H1 (cell line): ENCODE results near the gene RHO. TPM values are rescaled to one million over a fixed set of nuclear protein-coding genes. Genes with fewer than 3 reads are reported as not detected.

Experiments used
- CTCF ChIA-PET: fragments of 300-600 bp; sonication (Branson Sonifier 250); formaldehyde crosslinking; loops from one replicate; lab custom pipeline; 2021; ENCODE audit not compliant: partially characterized antibody; lab: Charles Lee
- POLR2A ChIA-PET: fragments of 300-600 bp; sonication (Branson Sonifier 250); formaldehyde crosslinking; loops from one replicate; lab custom pipeline; 2021; ENCODE audit warnings: inconsistent platforms; ENCODE audit not compliant: partially characterized antibody; lab: Charles Lee
- DNase-seq, 2 experiments: peaks; one replicate each; pipeline versions ENCODE4 v3.0.0 to v3.0.0-alpha.2; 2010 to 2022; ENCODE audit warnings: low spot score in 2 of 2, low read depth in 1 of 2, mixed read lengths in 1 of 2
- FAIRE-seq: peaks from 2 replicates; lab custom pipeline; 2011; peaks lifted over from hg19 to GRCh38; lab: Jason Lieb, UNC
- H2AFZ ChIP-seq: 2 replicates; pipeline ENCODE4 v1.8.1; 2012; ENCODE audit warnings: low read length, inconsistent platforms
- H2AK5ac ChIP-seq: 2 replicates; pipeline ENCODE4 v1.6.1; 2013; ENCODE audit warnings: low read depth, low read length
- H2BK120ac ChIP-seq: replicated peaks from 2 replicates; pipeline ENCODE3; 2013; ENCODE audit warnings: low read depth, low read length, inconsistent platforms
- H2BK12ac ChIP-seq: 2 replicates; pipeline ENCODE4 v1.6.1; 2013; ENCODE audit warnings: low read depth, low read length
- H2BK15ac ChIP-seq: 2 replicates; pipeline ENCODE4 v1.6.1; 2013; ENCODE audit warnings: low read length
- H2BK20ac ChIP-seq: 2 replicates; pipeline ENCODE4 v1.6.1; 2013; ENCODE audit warnings: low read length
- H2BK5ac ChIP-seq: 2 replicates; pipeline ENCODE4 v1.6.1; 2013; ENCODE audit warnings: low read depth, low read length
- H3K14ac ChIP-seq: 2 replicates; pipeline ENCODE4 v1.6.1; 2013; ENCODE audit warnings: inconsistent platforms; ENCODE audit not compliant: insufficient read length
- H3K18ac ChIP-seq: 2 replicates; pipeline ENCODE4 v1.6.1; 2013; ENCODE audit warnings: low read length; ENCODE audit errors: extremely low read depth
- H3K23ac ChIP-seq: 2 replicates; pipeline ENCODE4 v1.6.1; 2013; ENCODE audit warnings: inconsistent platforms; ENCODE audit not compliant: insufficient read length
- H3K23me2 ChIP-seq: 2 replicates; pipeline ENCODE4 v1.6.1; 2013; ENCODE audit warnings: low read depth, low read length
- H3K27ac ChIP-seq: 2 replicates; pipeline ENCODE4 v1.6.1; 2011; ENCODE audit warnings: low read depth, low read length, inconsistent platforms
- H3K27me3 ChIP-seq, 4 experiments: replicated peaks in 1 of 4; 1 replicate in 1 of 4; 2 replicates in 3 of 4; pipeline versions ENCODE4 v1.6.1 to v1.8.1; 2011 to 2013; ENCODE audit warnings: low read length in 3 of 4, mild to moderate bottlenecking in 3 of 4, inconsistent platforms in 2 of 4, mixed read lengths in 2 of 4, moderate library complexity in 1 of 4; ENCODE audit not compliant: control insufficient read depth in 3 of 4, insufficient read depth in 3 of 4; ENCODE audit errors: extremely low read depth in 1 of 4
- H3K36me3 ChIP-seq, 4 experiments: 2 replicates each; pipeline versions ENCODE4 v1.6.1 to v1.8.1; 2011 to 2013; ENCODE audit warnings: mild to moderate bottlenecking in 4 of 4, low read length in 3 of 4, moderate library complexity in 2 of 4, control low read depth in 1 of 4, inconsistent platforms in 1 of 4; ENCODE audit not compliant: insufficient read depth in 4 of 4, control insufficient read depth in 2 of 4
- H3K4ac ChIP-seq: replicated peaks from 2 replicates; pipeline ENCODE3; 2013; ENCODE audit warnings: low read length, low read depth, mixed read lengths, inconsistent platforms; ENCODE audit not compliant: insufficient read length
- H3K4me1 ChIP-seq, 4 experiments: replicated peaks in 1 of 4; 1 replicate in 1 of 4; 2 replicates in 3 of 4; pipeline versions ENCODE4 v1.6.1 to v1.8.1; 2011 to 2013; ENCODE audit warnings: low read length in 3 of 4, inconsistent platforms in 2 of 4, mixed read lengths in 1 of 4; ENCODE audit not compliant: insufficient read depth in 4 of 4, control insufficient read depth in 3 of 4
- H3K4me2 ChIP-seq, 2 experiments: 2 replicates each; pipeline versions ENCODE4 v1.6.1 to v1.8.1; 2011 to 2013; ENCODE audit warnings: low read depth in 2 of 2, low read length in 2 of 2, control low read depth in 1 of 2, inconsistent platforms in 1 of 2, mild to moderate bottlenecking in 1 of 2; ENCODE audit not compliant: insufficient read depth in 1 of 2
- H3K4me3 ChIP-seq, 4 experiments: fragments of 200-600, 300-600 bp in 1 of 4; sonication (generic), shearing (Covaris generic), sonication (Bioruptor Twin) in 1 of 4; 2 replicates each; pipeline versions ENCODE4 v1.5.1 to v1.8.1; 2011 to 2016; ENCODE audit warnings: low read length in 4 of 4, low read depth in 3 of 4, control low read depth in 2 of 4, inconsistent platforms in 2 of 4, mild to moderate bottlenecking in 2 of 4, mixed read lengths in 1 of 4, moderate library complexity in 1 of 4; ENCODE audit not compliant: insufficient read depth in 2 of 4; ENCODE audit errors: extremely low read depth in 1 of 4
- H3K56ac ChIP-seq: replicated peaks from 2 replicates; pipeline ENCODE3; 2013; ENCODE audit warnings: low read depth, mild to moderate bottlenecking, mixed read lengths, low read length, inconsistent platforms; ENCODE audit not compliant: insufficient read length
- H3K79me1 ChIP-seq: 2 replicates; pipeline ENCODE4 v1.6.1; 2013; ENCODE audit warnings: low read depth, low read length, control low read depth
- H3K79me2 ChIP-seq, 2 experiments: 2 replicates each; pipeline versions ENCODE4 v1.6.1 to v1.8.1; 2012 to 2013; ENCODE audit warnings: low read length in 2 of 2, mild to moderate bottlenecking in 2 of 2, inconsistent platforms in 1 of 2; ENCODE audit not compliant: insufficient read depth in 2 of 2, control insufficient read depth in 1 of 2
- H3K9ac ChIP-seq, 4 experiments: replicated peaks in 1 of 4; 1 replicate in 1 of 4; 2 replicates in 3 of 4; pipeline versions ENCODE4 v1.6.1 to v1.8.1; 2011 to 2013; ENCODE audit warnings: low read depth in 3 of 4, low read length in 3 of 4, control low read depth in 2 of 4, mild to moderate bottlenecking in 2 of 4, moderate library complexity in 2 of 4, inconsistent platforms in 1 of 4; ENCODE audit errors: extremely low read depth in 1 of 4
- H3K9me3 ChIP-seq, 2 experiments: 2 replicates each; pipeline versions ENCODE4 v1.6.1 to v1.8.1; 2012 to 2013; ENCODE audit warnings: mild to moderate bottlenecking in 2 of 2, moderate library complexity in 2 of 2, control low read depth in 1 of 2, inconsistent platforms in 1 of 2, low read depth in 1 of 2, low read length in 1 of 2, mixed read lengths in 1 of 2; ENCODE audit not compliant: insufficient read depth in 2 of 2
- H4K20me1 ChIP-seq, 2 experiments: replicated peaks in 1 of 2; 2 replicates each; pipeline versions ENCODE3 to v1.8.1; 2011 to 2013; ENCODE audit warnings: inconsistent platforms in 2 of 2, low read length in 2 of 2, mild to moderate bottlenecking in 1 of 2; ENCODE audit not compliant: insufficient read depth in 2 of 2, control insufficient read depth in 1 of 2
- H4K5ac ChIP-seq: 2 replicates; pipeline ENCODE4 v1.6.1; 2013; ENCODE audit warnings: low read length, low read depth, mixed read lengths, inconsistent platforms; ENCODE audit not compliant: insufficient read length
- H4K8ac ChIP-seq: 2 replicates; pipeline ENCODE4 v1.8.0; 2013; ENCODE audit warnings: mild to moderate bottlenecking, moderate library complexity, low read length, inconsistent platforms; ENCODE audit not compliant: insufficient read depth; ENCODE audit errors: extremely low read depth
- H4K91ac ChIP-seq: replicated peaks from 2 replicates; pipeline ENCODE3; 2013; ENCODE audit warnings: low read length, mixed read lengths, inconsistent platforms; ENCODE audit not compliant: insufficient read length
- CBX8 ChIP-seq: fragments of 300-800, 300-1000 bp; sonication (generic); IDR thresholded peaks from 2 replicates; pipeline ENCODE4 v1.7.1; 2016; ENCODE audit warnings: low read depth, low read length, borderline replicate concordance
- HDAC6 ChIP-seq: IDR thresholded peaks from one replicate; pipeline ENCODE4 v1.7.1; 2012; ENCODE audit warnings: low read depth, mild to moderate bottlenecking, inconsistent platforms, low read length, moderate library complexity
- KDM1A ChIP-seq: fragments of 200-600, 300-600 bp; sonication (generic); IDR thresholded peaks from 2 replicates; pipeline ENCODE4 v1.7.1; 2016; ENCODE audit warnings: mild to moderate bottlenecking, low read length, borderline replicate concordance
- TAF1 ChIP-seq: IDR thresholded peaks from 2 replicates; pipeline ENCODE4 v1.6.1; 2011; ENCODE audit warnings: mild to moderate bottlenecking, low read depth, low read length
- ZNF274 ChIP-seq: IDR thresholded peaks from 2 replicates; pipeline ENCODE4 v1.7.0; 2012; ENCODE audit warnings: low read length, borderline replicate concordance; ENCODE audit errors: extremely low read depth
- WGBS, 2 experiments: shearing (Covaris generic) in 1 of 2; methylation state at CpG; one replicate each; pipeline versions ENCODE4 v1.1.6 to v1.1.7; 2013 to 2015; ENCODE audit warnings: low lambda C conversion rate in 2 of 2, mixed read lengths in 2 of 2, inconsistent platforms in 1 of 2, low coverage in 1 of 2, missing lambda C conversion rate in 1 of 2; ENCODE audit not compliant: insufficient replicate concordance in 2 of 2, insufficient coverage in 1 of 2, insufficient read length in 1 of 2; ENCODE audit errors: extremely low coverage in 1 of 2, missing lambda C conversion rate in 1 of 2; 5-methylcytosine and 5-hydroxymethylcytosine counted together
- polyA plus RNA-seq, 7 experiments: library from polyadenylated mRNA; depleted of rRNA in 3 of 7; stranded (reverse) in 5 of 7; unstranded in 2 of 7; fragments of >200 nt in 5 of 7; fragments of 200-250 nt in 2 of 7; gene quantifications; 1 replicate in 5 of 7; 2 replicates in 1 of 7; 4 replicates in 1 of 7; pipeline versions ENCODE4 v1.2.1 to v1.2.3, GENCODE V29; 2011 to 2013; ENCODE audit warnings: missing spikeins in 2 of 7, mixed read lengths in 2 of 7
- total RNA-seq: library from RNA; stranded (reverse); fragmentation: NEBNext Ultra II Directional; extraction: Animal tissue kit (Norgen Biotek cat#: 25700); gene quantifications from 2 replicates; pipeline ENCODE4 v1.2.1, GENCODE V29; 2021

The RHO gene
- total and polyA plus RNA-seq, 2 of the 8 experiments (the other 6 are each of a cell fraction or from before 2014, with no cell fraction given): not detected

- CTCF ChIA-PET: interaction anchor here (0.7 to 2.2 kb wide), 10 partner anchors 9 to 1486 kb away, joined by 3 to 6 read pairs (median 4); no protein-coding TSS in a partner anchor
- no peak for TF ChIP-seq ZNF274
- no peak for TF ChIP-seq CBX8
- TF ChIP-seq HDAC6: no peak
- TF ChIP-seq KDM1A: peak; percentile 51; the same call in 1 of the 2 replicates
- no peak for TF ChIP-seq TAF1
- no peak for DNase-seq
Measured at GRCh38 chr3:129525341-129525968, 3.0 kb upstream of the RHO start.

More at GRCh38 chr3:129525341-129525968, 3.0 kb upstream of the RHO start:
- no peaks in the 10 kb centered on the region for H3K27me3 ChIP-seq
- no peaks in the 10 kb centered on the region for H3K79me2 ChIP-seq
- 87% methylated on average over 8 of the region's 8 CpGs; no CpG with 5 or more reads in 1 of the 2 experiments for WGBS, 2 experiments
- H3K4me3 ChIP-seq: no peak overlapping the region
- no peak overlapping the region for H2AFZ ChIP-seq
- peaks cover 2% of the 10 kb centered on the region; the same call in 1 of the 2 replicates for H3K23me2 ChIP-seq
- H4K8ac ChIP-seq: no peak overlapping the region
- H2AK5ac ChIP-seq: 0 out of 2 replicates have a peak overlapping the region, but pooled peaks have one; percentile 75
- H3K23ac ChIP-seq: no peak overlapping the region
- H4K91ac ChIP-seq: no peak overlapping the region
- no peaks in the 10 kb centered on the region for H4K20me1 ChIP-seq
- POLR2A ChIA-PET: interaction anchor here (1.6 to 1.7 kb wide), 2 partner anchors 12 to 37 kb away, joined by 3 to 8 read pairs; no protein-coding TSS in a partner anchor
- H3K14ac ChIP-seq: no peak overlapping the region
- H3K4me1 ChIP-seq: peaks cover 0 to 17% (median 7%) of the 10 kb centered on the region in 4 experiments
- no peak overlapping the region for H3K56ac ChIP-seq
- peak overlapping the region; percentile 12; the same call in 1 of the 2 replicates for H2BK15ac ChIP-seq
- no peak for FAIRE-seq
- no peak overlapping the region for H3K18ac ChIP-seq
- H3K4ac ChIP-seq: no peak overlapping the region
- no peak overlapping the region for H2BK5ac ChIP-seq
- no peak overlapping the region for H2BK20ac ChIP-seq
- H3K36me3 ChIP-seq: no peaks in the 10 kb centered on the region
- H3K79me1 ChIP-seq: no peaks in the 10 kb centered on the region
- no peak overlapping the region for H3K4me2 ChIP-seq
- H3K9ac ChIP-seq: no peak overlapping the region
- H3K9me3 ChIP-seq: no peaks in the 10 kb centered on the region
- H2BK120ac ChIP-seq: no peak overlapping the region
- no peak overlapping the region for H4K5ac ChIP-seq
- H2BK12ac ChIP-seq: 0 out of 2 replicates have a peak overlapping the region, but pooled peaks have one; percentile 33
- no peak overlapping the region for H3K27ac ChIP-seq
